HG03457 (cell line): ENCODE results near the gene TBC1D16.
"Not testable (repeated sequence)": the region's sequence is repeated elsewhere in the genome, so short reads cannot be mapped to it uniquely, and the experiment has no call there.

Source experiments
- ATAC-seq: cut with Tn5 transposase; IDR thresholded peaks from one replicate; pipeline ENCODE4 v1.9.1; 2021; ENCODE audit warnings: moderate number of reproducible peaks; ENCODE audit not compliant: unreplicated experiment

Gene TBC1D16

DNA sequence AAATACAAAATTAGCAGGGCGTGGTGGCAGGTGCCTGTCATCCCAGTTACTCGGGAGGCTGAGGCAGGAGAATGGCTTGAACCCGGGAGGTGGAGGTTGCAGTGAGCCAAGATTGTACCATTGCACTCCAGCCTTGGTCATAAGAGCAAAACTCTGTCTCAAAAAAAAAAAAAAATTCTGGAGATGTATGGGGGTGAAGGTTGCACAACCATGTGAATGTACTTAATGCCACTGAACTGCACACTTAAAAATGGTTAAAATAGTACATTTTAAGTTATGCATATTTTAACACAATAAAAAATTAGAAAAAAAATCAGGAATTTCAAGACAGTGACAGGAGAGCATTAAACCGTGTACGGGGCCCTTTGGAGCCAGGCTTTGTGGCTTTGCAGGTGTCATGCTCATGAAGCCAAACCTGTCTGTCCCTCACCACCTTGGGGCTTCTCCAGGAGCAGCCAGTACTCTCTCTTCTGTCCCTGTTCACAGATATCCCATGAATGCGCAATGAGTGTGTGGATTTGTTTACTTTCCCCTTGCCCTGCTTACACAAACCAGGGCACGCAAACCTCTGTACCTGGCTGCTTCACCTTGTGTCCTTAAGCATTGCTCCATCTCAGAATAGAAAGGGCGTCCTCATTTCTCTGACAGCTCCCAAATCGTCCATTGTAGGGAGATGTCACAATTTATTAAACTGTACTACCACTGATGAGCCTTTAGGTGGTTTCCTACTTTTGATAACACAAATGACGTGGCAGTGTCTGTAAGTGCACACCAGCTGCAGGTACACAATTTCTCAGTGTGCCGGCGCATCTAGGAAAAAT is 138.2 kb downstream of the TBC1D16 start:
- no peak for ATAC-seq

DNA sequence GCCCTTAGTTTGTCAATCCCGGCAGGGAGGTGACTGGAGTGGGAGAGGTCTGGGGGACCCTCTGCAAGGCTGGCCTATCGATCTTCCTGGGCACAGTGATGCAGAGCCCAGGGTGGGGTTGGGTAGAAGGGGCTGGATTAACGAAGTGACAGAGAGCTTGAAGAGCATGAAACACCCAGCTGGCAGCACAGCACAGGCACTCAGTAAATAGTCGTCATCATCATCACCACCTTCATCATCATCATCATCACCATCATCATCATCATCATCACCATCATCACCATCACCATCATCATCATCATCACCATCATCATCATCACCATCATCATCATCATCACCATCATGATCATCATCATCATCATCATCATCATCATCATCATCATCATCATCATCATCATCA is 142.2 kb downstream of the TBC1D16 start:
- not testable (repeated sequence) for ATAC-seq

DNA sequence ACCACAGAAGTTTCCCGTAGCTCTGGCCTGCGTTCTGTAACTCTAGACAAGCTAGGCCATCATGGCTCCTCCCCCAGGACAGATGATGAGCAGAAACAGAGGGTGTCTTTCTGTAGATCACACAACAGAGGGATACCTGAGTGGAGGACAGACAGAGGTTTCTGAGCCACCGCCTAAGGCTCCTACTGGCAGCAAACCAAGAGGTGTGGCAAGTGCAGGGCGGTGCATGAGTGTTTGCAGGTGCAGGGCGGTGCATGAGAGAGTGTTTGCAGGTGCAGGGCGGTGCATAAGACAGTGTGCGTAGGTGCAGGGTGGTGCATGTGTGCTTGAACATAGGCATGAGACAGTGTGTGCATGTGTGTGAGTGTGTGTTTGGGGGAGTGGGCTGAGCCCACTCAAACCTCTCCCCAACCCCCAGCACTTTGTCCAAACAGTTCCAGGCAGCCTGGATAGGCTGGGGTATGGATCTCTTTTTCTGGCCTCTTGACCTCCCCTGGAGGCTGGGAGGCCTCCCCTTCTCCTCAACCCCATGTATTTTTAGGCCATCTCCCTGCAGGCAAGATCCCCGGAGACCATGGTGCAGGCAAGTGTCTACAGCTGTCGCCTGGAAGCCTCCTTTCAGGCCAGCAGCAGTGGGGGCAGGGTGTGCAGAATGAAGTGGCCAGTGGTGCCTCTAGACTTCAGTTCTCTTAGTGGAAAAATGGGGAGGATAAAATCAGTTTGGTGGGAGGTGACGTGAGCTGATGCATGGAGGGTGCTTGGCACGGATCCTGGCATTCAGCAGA is 143.0 kb downstream of the TBC1D16 start:
- ATAC-seq, result no peak

DNA sequence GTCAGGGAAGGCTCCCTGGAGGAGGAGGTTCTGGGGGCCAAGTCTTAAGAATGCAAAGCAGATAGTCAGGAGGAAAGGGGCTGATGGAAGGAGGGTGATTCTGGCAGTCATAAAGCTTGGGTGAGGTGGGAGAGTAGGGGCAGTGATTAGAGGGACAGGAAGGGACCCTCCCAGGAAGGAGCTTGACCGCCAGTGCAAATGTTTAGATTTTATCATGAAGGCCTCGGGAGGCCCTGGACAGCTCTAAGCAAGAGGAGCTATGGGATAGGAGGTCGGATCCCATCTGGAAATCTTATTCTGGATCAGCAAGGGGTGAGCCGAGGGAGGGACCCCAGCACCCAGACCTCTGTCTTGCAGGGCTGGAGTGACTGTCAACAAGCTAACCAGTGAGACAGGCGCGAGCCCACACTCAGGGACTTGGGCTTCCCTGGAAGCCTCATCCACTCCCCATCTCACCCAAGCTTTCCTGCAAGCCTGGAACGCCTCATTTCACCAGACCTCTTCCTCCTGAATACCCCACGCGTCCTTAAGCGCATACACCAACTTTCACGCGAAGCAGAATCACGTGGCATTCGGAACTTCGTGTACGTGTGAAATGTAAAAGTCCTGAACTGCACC is 144.4 kb downstream of the TBC1D16 start:
- no peak for ATAC-seq

DNA sequence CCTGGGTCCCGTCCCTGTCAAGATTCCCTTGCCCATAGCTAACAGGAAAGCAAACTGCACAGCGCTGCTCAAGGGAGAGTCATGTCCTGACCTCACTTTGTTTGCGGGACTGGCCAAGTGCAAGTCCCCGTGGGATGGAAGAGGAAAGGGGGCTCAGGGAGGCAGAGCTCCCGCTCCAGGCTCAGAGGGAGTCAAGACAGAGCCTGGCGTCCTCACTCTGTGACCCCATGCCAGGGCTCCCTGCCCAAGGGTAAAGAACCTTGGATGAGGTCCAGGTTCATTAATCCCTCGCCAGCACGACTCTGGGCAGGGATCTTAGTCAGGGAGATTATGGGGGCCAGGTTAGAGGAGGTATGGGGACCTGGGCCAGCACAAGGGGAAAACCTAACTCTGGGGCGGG is 145.0 kb downstream of the TBC1D16 start:
- ATAC-seq, result no peak

DNA sequence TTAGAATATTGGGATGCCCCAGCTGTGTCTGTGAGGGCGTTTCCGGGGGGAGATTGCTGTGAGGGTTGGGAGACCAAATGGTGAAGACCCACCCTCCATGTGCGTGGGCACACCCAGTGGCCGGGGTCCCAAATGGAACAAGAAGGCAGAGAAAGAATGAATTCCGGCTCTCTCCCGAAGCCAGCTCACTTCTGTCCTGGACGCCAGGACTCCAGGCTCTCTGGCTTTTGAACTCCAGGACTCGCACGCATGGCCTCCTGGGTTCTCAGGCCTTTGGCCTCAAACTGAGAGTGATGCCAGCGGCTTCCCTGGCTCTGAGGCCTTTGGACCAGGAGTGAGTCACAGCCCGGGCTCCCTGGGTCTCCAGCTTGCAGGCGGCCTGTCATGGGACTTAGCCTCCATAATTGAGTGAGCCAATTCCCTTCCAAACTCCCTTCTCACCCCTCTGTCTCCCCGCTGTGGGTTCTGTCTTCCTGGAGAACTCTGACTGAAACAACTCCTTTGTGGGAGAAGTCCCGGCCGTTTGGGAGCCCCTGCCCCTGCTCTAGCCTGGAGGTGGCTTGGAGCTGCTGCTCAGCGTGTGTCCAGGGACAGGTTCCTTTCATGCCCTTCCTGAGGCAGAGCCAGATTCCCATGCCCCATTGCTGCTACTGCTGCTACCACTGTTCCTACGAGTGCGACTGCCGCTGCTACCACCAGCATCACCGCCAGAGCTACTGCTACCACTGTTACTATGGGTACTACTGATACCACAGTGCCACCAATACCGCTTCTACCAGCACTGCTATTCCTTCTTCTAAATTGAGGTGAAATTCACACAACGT is 146.6 kb downstream of the TBC1D16 start:
- ATAC-seq, result no peak

DNA sequence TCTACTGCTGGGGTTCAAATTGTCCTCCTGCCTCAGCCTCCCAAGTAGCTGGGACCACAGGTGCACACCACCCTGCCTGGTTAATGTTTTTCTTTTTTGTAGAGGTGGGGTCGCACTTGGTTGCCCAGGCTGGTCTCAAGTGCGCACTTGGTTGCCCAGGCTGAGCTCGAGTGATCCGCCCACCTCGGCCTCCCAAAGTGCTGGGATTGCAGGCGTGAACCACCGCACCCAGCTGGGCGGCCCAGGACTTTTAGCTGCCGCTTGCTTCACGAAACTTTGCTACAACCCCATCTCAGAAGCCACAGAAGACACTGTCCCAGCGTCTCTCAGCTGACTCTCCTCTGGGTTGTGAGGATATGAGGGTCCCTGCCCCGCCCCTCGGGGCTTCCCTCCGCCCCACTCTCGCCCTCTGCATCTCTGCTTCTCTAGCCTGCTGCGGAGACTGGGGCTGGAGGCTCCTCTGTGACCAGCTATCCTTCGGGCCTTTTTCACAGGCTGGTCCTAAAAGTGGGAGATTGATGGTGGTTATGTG is 147.6 kb downstream of the TBC1D16 start:
- ATAC-seq, result no peak

DNA sequence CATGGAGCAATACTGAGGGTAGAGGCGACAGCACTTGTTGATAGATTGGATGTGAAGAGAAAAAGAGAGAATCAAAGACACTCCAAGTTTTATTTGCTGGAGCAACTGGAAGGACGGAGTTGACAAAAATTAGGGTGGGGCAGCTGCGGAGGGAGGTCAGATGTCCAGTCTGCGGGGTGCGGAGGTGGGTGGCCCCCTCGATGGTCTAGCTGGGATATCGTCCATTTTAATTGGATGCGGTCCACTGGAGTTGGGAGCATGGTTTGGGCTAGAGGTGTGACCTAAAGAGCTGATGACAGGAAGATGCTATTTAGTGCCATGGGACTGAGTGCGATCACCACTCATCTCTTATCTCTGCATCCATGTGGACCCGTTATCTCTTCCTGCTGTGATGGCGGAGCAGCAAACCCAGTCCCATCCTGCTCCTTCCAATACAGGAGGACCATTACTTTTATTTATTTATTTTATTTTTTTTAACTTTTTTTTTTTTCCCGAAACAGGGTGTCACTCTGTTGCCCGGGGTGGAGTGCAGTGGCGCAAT is 148.2 kb downstream of the TBC1D16 start:
- no peak for ATAC-seq

DNA sequence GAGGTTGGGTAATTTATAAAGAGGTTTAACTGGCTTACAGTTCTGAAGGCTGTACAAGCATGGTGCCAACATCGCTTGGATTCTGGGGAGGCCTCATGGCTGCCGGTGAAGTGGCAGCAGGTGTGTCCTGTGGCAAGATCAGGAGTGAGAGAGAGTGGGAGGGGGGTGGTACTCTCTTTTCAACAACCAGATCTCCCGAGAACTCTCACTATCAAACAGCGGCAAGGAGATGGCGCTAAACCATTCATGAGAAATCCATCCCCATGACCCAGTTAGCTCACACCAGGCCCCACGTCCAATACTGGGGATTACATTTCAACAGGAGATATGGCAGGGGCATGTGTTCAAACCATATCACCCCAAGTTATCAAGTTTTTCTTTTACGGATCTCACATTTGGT is 152.5 kb downstream of the TBC1D16 start:
- no peak for ATAC-seq
